Measurements from ENCODE around the gene NFU1.

- TF ChIP-seq CTCF (conservative IDR thresholded peaks at IDR 0.05 in 1 of 2, IDR thresholded peaks at IDR 0.05 in 1 of 2; ENCODE audit: extremely low read depth in 1 of 2, insufficient read depth in 1 of 2, low read depth in 1 of 2, low read length in 2 of 2) (no peak), EZH2 (IDR thresholded peaks at IDR 0.05; ENCODE audit: borderline replicate concordance, low read length) (no peak)
Measured at GRCh38 chr2:69450735-69451416, 13.6 kb upstream of the NFU1 start.
